ENCODE results near the gene TMEM131L. TPM values are rescaled to one million over a fixed set of nuclear protein-coding genes. Genes with fewer than 3 reads are reported as not detected.

The TMEM131L gene
- total RNA-seq, 1 donor from 2014 or later = 7.9 TPM

DNA sequence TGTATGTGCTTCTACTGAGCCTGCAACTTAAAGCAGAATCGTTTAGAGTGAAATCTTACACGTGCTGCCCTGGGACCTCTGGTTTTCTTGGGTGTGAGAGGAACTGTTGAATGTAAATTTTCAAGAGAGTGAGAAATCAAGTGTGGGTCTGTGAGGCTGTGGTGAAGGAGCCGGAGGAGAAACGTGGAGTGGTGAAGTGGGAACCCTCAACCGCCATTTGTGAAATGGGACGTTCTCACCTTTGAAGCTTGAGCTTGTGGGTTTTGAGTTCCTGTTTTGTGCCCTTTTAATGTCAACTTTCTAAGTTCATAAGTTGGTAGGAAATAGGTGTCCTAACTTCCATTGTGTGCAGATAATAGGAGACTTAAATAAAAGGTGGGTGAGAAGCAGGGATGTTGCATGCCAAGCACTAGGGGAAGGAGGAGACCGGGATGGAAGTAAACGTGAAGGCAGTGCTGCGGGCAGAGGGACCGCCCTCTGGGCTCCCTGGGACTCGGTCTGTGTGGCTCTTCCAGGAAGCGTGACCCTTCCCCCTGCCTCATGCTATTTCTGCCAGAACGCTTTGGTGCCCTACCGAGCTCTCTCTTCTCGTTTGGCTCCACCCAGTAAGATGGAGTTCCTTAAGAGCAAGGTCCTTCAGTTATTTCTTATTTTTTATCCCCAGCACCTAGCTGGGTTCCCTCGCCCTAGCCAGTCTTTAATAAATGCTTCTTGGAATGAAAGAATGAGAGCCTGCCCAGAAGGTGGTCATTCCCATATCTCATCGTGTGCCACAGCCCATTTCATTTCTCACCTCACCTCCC is 56.0 kb downstream of the TMEM131L start:
- no peak for TF ChIP-seq CTCF (IDR thresholded peaks at IDR 0.05; ENCODE audit: insufficient read depth, low read length, severe bottlenecking)
- no peak for DNase-seq (ENCODE audit: low read depth)
- FAIRE-seq = no peak
- H3K4me3 ChIP-seq (ENCODE audit: low read depth, low read length) = no peak overlapping the region
- no peaks in the 10 kb centered on the region for H3K27me3 ChIP-seq (ENCODE audit: control insufficient read depth, insufficient read depth, low read length)
- no peaks in the 10 kb centered on the region for H3K36me3 ChIP-seq (ENCODE audit: control insufficient read depth, insufficient read depth, low read length)

- Histone ChIP-seq H3K4me3 (ENCODE audit: low read depth, low read length) (no peak overlapping the region), H3K36me3 (ENCODE audit: control insufficient read depth, insufficient read depth, low read length) (no peaks in the 10 kb centered on the region), H3K27me3 (ENCODE audit: control insufficient read depth, insufficient read depth, low read length) (no peaks in the 10 kb centered on the region)
- FAIRE-seq (no peak), DNase-seq (ENCODE audit: low read depth) (no peak)
- no peak for TF ChIP-seq CTCF (IDR thresholded peaks at IDR 0.05; ENCODE audit: insufficient read depth, low read length, severe bottlenecking)
Measured at GRCh38 chr4:153522802-153523094, 56.6 kb downstream of the TMEM131L start.

GRCh38 chr4:153523164-153523796 is 57.1 kb downstream of the TMEM131L start:
- Histone ChIP-seq H3K36me3 (ENCODE audit: control insufficient read depth, insufficient read depth, low read length) (no peaks in the 10 kb centered on the region), H3K27me3 (ENCODE audit: control insufficient read depth, insufficient read depth, low read length) (no peaks in the 10 kb centered on the region), H3K4me3 (ENCODE audit: low read depth, low read length) (no peak overlapping the region)
- DNase-seq (ENCODE audit: low read depth) (no peak), FAIRE-seq (no peak)
- no peak for TF ChIP-seq CTCF (IDR thresholded peaks at IDR 0.05; ENCODE audit: insufficient read depth, low read length, severe bottlenecking)

- no peak for TF ChIP-seq CTCF (IDR thresholded peaks at IDR 0.05; ENCODE audit: insufficient read depth, low read length, severe bottlenecking)
- Histone ChIP-seq H3K36me3 (ENCODE audit: control insufficient read depth, insufficient read depth, low read length) (no peaks in the 10 kb centered on the region), H3K4me3 (ENCODE audit: low read depth, low read length) (no peak overlapping the region), H3K27me3 (ENCODE audit: control insufficient read depth, insufficient read depth, low read length) (no peaks in the 10 kb centered on the region)
- DNase-seq (ENCODE audit: low read depth) (peak; percentile 51), FAIRE-seq (no peak)
Measured at GRCh38 chr4:153523941-153524386, 57.8 kb downstream of the TMEM131L start.

DNA sequence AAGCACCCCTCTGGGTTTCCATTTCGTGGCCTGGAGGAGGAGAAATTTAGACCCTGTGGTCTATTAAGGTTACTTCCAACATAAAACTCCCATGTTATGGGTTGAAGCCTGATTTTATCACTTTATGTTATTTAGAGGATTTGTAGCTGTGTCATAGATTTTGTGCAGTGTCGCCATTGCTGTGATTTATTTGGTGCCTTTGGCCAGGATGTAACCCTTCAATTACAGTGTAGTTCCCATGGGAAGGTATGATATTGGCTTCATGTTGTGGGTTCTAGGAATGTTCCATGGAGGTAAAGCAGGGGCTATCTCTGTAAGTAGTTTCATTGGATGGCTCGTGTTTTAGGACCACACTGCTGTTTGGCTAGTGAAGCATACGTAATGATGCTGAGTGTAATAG is 58.5 kb downstream of the TMEM131L start:
- no peak for TF ChIP-seq CTCF (IDR thresholded peaks at IDR 0.05; ENCODE audit: insufficient read depth, low read length, severe bottlenecking)
- no peak for DNase-seq (ENCODE audit: low read depth)
- no peak for FAIRE-seq
- Histone ChIP-seq H3K27me3 (ENCODE audit: control insufficient read depth, insufficient read depth, low read length) (no peaks in the 10 kb centered on the region), H3K4me3 (ENCODE audit: low read depth, low read length) (no peak overlapping the region), H3K36me3 (ENCODE audit: control insufficient read depth, insufficient read depth, low read length) (no peaks in the 10 kb centered on the region)

All from bronchial epithelial cell (primary cell).